Measurements from ENCODE around the gene CDAN1.

Gene CDAN1

DNA sequence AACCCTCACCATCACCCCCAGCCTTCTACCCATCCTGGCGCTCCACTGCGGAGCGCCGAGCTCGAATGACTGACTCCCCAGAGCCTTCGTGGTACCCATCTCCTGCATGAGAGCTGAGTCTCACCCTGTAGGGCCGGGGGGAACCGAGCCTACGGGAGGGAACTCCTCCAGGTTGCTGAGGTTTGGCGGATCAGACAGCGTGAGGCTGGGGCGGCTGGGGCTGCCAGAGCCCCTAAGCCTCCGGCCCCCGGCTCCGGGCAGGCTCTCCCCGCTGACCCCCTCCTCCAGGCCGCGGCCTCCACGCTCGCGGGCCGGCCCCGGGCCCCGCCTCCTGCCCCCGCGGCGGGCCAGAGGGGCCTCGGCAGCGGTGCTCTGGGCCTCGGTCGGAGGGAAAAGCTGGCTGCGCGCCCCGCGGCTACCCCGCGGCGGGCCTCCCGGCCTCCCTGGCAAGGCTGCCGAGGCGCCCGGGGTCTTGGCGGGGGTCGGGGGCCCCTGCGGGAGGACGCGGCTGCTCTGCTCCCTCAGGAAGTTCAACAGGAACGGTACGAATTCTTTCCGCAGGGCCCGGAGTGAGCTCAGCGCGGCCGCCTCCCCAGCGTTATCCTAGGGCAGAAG is 643 bp downstream of the CDAN1 start:
- Mint-ChIP-seq H3K4me3 (peak overlapping the region; percentile 86 to 92 (median 92)), H3K9me3 (no peaks in the 10 kb centered on the region), H3K27ac (peak overlapping the region; percentile 67 to 94 (median 84)), H3K4me1 (peaks cover 44% of the 10 kb centered on the region), H3K27me3 (ENCODE audit: low read depth) (no peaks in the 10 kb centered on the region), H3K36me3 (ENCODE audit: low read depth) (peaks cover 32% of the 10 kb centered on the region)
- TF ChIP-seq, protein P1, sequence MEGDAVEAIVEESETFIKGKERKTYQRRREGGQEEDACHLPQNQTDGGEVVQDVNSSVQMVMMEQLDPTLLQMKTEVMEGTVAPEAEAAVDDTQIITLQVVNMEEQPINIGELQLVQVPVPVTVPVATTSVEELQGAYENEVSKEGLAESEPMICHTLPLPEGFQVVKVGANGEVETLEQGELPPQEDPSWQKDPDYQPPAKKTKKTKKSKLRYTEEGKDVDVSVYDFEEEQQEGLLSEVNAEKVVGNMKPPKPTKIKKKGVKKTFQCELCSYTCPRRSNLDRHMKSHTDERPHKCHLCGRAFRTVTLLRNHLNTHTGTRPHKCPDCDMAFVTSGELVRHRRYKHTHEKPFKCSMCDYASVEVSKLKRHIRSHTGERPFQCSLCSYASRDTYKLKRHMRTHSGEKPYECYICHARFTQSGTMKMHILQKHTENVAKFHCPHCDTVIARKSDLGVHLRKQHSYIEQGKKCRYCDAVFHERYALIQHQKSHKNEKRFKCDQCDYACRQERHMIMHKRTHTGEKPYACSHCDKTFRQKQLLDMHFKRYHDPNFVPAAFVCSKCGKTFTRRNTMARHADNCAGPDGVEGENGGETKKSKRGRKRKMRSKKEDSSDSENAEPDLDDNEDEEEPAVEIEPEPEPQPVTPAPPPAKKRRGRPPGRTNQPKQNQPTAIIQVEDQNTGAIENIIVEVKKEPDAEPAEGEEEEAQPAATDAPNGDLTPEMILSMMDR (IDR thresholded peaks at IDR 0.05; ENCODE audit: unreplicated experiment in 3 of 3) = no peak

DNA sequence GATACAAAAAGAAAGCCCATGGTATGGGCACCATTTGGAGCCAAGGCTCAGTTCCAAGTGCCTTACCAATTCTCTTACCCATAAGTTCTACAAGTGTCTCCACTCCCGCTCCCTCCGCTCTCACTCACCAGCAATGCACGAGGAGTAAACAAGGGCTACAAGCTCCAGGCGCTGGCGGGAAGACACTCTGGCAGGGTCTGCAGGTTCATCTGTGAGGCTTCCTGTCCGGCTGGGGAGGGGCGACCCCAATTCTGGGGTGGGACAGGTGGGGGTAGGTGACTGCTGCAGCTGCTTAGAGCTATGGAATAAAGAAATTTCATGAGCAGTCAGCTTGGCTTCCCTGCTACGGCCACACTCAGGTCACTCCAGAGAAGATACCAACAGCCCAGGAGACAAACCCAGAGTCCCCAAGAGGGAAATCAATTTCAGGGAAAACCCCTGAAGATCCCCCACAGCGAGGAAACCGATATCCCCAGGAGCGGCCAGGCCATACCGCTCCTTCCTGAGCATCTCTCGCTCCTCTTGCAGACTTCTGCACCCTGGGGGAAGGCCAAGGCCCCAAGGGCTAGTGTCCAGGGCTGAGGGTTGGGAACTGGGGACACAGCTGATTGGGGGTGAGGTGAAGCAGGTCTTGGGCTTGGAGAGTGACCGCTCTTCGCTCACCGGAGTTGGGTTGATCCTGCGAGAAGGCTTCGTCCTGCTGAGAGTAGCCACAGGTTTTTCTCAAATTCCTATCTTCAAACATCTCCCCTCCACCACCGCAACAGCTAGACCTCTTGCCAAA is 1.4 kb downstream of the CDAN1 start:
- Mint-ChIP-seq H3K9me3 (no peaks in the 10 kb centered on the region), H3K4me3 (peak overlapping the region; percentile 86 to 92 (median 91)), H3K36me3 (ENCODE audit: low read depth) (peaks cover 37% of the 10 kb centered on the region), H3K27me3 (ENCODE audit: low read depth) (no peaks in the 10 kb centered on the region), H3K27ac (peak overlapping the region; percentile 67 to 84 (median 78)), H3K4me1 (peaks cover 42% of the 10 kb centered on the region)
- TF ChIP-seq, protein P1 (IDR thresholded peaks at IDR 0.05; ENCODE audit: unreplicated experiment in 3 of 3) = no peak

DNA sequence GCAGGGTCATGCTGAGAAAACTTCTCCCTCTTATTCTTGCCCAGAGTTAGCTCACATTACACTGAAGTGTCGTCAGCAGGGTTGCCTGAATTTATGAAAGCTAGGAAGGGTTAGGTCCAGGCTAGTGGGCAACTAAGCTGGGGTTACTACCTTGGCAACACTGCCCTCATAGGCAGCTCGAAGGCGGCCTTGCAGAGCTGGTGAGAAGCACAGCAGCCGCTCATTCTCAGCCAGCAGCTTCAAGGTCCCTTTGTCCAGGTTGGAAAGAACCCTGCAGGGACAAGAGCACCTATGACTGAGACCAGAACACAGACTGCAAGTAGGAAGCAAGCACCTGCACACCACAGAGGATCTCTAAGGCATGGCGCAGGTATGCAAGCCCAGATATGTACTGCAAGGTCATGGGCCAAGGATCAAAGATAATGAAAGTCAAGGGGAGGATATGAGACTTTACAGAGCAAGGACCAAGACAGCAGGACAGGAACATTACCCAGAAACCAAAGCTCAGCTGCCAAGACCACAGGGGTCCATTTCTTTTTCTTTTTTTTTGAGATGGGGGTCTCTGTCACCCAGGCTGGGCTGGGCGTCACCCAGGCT is 2.8 kb downstream of the CDAN1 start:
- H3K27ac Mint-ChIP-seq = peak overlapping the region in 2 of 3 experiments; percentile 18 to 84
- H3K36me3 Mint-ChIP-seq (ENCODE audit: low read depth) = peaks cover 47% of the 10 kb centered on the region
- peaks cover 39% of the 10 kb centered on the region for H3K4me1 Mint-ChIP-seq
- no peaks in the 10 kb centered on the region for H3K27me3 Mint-ChIP-seq (ENCODE audit: low read depth)
- no peaks in the 10 kb centered on the region for H3K9me3 Mint-ChIP-seq
- TF ChIP-seq, protein P1 (IDR thresholded peaks at IDR 0.05; ENCODE audit: unreplicated experiment in 3 of 3) = no peak
- H3K4me3 Mint-ChIP-seq = peak overlapping the region; percentile 75 to 79 (median 77)

DNA sequence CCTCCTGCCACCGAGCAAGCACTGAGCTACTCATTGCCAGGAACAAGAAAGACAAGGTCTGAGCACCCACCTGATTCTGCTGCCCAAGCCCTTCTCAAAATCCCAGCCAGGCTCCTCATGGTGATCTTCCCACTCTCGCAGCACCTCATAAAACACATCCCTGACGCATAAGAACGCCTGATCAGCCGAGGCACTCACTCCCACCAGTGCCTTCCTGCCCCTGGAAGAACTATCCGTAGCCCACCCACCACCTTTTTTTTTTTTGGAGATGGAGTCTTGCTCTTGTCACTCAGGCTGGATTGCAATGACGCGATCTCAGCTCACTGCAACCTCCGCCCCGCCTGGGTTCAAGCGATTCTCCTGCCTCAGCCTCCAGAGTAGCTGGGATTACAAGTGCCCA is 3.9 kb downstream of the CDAN1 start:
- H3K27me3 Mint-ChIP-seq (ENCODE audit: low read depth) = no peaks in the 10 kb centered on the region
- peak overlapping the region in 2 of 3 experiments; percentile 46 to 58 for H3K4me3 Mint-ChIP-seq
- peaks cover 38% of the 10 kb centered on the region for H3K4me1 Mint-ChIP-seq
- H3K9me3 Mint-ChIP-seq = no peaks in the 10 kb centered on the region
- peaks cover 55% of the 10 kb centered on the region for H3K36me3 Mint-ChIP-seq (ENCODE audit: low read depth)
- peak overlapping the region in 1 of 3 experiments; percentile 54 for H3K27ac Mint-ChIP-seq
- TF ChIP-seq, protein P1 (IDR thresholded peaks at IDR 0.05; ENCODE audit: unreplicated experiment in 3 of 3) = no peak

- no peaks in the 10 kb centered on the region for H3K9me3 Mint-ChIP-seq
- peaks cover 58% of the 10 kb centered on the region for H3K36me3 Mint-ChIP-seq (ENCODE audit: low read depth)
- TF ChIP-seq, protein P1 (IDR thresholded peaks at IDR 0.05; ENCODE audit: unreplicated experiment in 3 of 3) = no peak
- peak overlapping the region; percentile 58 to 70 (median 64) for H3K4me3 Mint-ChIP-seq
- H3K4me1 Mint-ChIP-seq = peaks cover 33% of the 10 kb centered on the region
- no peaks in the 10 kb centered on the region for H3K27me3 Mint-ChIP-seq (ENCODE audit: low read depth)
- peak overlapping the region in 1 of 3 experiments; percentile 51 for H3K27ac Mint-ChIP-seq
Observed at GRCh38 chr15:42732095-42732827, 4.7 kb downstream of the CDAN1 start.

All from nephron (organoid).